Mucosa of stomach (tissue), 1 donor: ENCODE measurements around the gene OR13C9.
"Not testable (repeated sequence)": the region's sequence is repeated elsewhere in the genome, so short reads cannot be mapped to it uniquely, and the experiment has no call there.

Source experiments
- H3K27me3 ChIP-seq: one replicate; pipeline ENCODE4 v1.7.0; 2013; ENCODE audit warnings: mild to moderate bottlenecking, low read length; ENCODE audit not compliant: control insufficient read depth, insufficient read depth
- H3K36me3 ChIP-seq: one replicate; pipeline ENCODE4 v1.7.0; 2013; ENCODE audit warnings: low read length; ENCODE audit not compliant: control insufficient read depth, insufficient read depth
- H3K4me1 ChIP-seq: one replicate; pipeline ENCODE4 v1.7.0; 2013; ENCODE audit warnings: mild to moderate bottlenecking, low read length; ENCODE audit not compliant: control insufficient read depth, insufficient read depth
- H3K4me3 ChIP-seq: one replicate; pipeline ENCODE4 v1.7.0; 2013; ENCODE audit warnings: low read length
- H3K9ac ChIP-seq: one replicate; pipeline ENCODE4 v1.7.0; 2013; ENCODE audit warnings: mild to moderate bottlenecking, low read length, moderate library complexity
- H3K9me3 ChIP-seq: one replicate; pipeline ENCODE4 v1.7.0; 2013; ENCODE audit warnings: mild to moderate bottlenecking, low read length, moderate library complexity; ENCODE audit not compliant: control insufficient read depth
- donor health status: Pancreatic carcinoma.

OR13C9 gene, protein sequence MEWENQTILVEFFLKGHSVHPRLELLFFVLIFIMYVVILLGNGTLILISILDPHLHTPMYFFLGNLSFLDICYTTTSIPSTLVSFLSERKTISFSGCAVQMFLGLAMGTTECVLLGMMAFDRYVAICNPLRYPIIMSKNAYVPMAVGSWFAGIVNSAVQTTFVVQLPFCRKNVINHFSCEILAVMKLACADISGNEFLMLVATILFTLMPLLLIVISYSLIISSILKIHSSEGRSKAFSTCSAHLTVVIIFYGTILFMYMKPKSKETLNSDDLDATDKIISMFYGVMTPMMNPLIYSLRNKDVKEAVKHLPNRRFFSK

DNA sequence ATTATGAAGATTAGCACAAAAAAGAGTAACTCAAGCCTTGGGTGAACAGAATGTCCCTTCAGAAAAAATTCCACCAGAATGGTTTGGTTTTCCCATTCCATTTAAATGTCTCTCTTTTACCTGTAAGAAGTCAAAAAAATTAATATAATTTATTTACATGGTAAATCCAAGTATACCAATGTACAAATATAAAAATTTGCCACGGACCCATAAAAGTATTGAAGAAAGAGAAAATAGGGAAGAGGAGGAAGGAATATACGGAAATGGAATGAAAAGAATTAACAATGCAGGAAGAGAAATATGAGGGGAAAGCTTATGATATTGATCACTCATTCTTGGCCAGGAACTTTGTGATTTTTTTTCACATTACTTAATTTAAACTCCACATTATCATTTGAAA is at the start of gene OR13C9:
TSS of gene OR13C9 (minus strand) at position 101 of the 400 bp plus-strand sequence. CDS start at position 101, 0 bp downstream.
- Histone ChIP-seq H3K9me3 (no peaks in the 10 kb centered on the region), H3K9ac (no peak within 1 kb of the TSS), H3K36me3 (no peaks in the 10 kb centered on the region)

DNA sequence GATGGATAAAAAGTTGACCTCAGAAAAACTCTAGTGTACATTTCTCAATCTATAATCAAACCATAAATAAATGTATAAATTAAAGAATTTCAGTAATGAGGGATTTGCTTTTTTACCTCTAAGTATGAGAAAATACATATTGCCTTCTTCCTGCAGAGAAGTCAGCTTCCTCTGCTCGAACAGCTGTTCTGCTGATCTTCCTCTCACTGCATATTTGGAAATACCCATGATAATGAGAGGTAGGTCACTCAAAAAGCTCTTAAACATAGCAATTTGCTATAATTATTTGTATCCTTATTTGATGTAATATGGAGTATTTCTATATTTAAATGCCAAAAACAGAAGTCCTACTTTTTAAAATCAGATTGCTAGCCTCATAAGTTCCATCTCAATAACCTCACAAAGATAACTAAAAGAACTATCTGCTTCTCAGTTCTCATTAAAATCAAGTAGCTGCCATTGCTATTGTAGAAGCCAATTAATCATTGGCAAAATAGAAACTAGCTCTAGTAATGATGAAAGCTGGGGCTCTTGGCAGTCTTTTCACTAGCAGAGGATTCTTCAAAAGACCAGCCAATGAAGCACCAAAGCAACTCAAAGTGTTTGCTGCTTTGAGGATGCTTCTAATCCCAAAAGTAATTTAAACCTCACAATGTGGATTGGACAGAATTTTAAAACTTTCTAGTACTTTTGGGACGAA is 40.6 kb upstream of the OR13C9 start:
- H3K36me3 ChIP-seq: no peaks in the 10 kb centered on the region
- no peak overlapping the region for H3K9ac ChIP-seq
- H3K4me3 ChIP-seq: no peak overlapping the region
- H3K27me3 ChIP-seq: no peaks in the 10 kb centered on the region
- H3K9me3 ChIP-seq: no peaks in the 10 kb centered on the region
- H3K4me1 ChIP-seq: no peaks in the 10 kb centered on the region

More for the DNA sequence above, at the start of gene OR13C9:
- no peaks in the 10 kb centered on the region for H3K27me3 ChIP-seq
- H3K4me3 ChIP-seq: no peak within 1 kb of the TSS
- H3K4me1 ChIP-seq: no peaks in the 10 kb centered on the region

DNA sequence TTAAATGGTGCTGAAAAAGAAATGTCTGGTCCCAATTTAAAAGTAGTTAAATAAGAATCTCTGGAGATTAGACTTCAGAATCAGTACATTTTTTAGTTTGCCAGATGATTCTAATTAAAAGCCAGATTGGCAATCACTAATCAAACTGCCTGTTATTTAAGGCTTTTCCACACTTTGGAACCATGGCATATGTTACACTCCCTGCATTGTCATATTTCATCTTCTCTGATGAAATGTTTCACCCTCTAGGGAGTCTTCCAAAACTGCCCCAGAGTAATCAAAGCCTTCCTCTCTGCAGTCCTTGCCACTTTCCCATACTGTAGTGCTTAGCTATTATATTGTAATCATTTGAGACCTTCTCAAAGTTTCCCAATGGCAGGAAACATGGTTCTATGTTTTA is 17.5 kb upstream of the OR13C9 start:
- Histone ChIP-seq H3K9ac (no peak overlapping the region), H3K27me3 (no peaks in the 10 kb centered on the region), H3K4me3 (no peak overlapping the region), H3K36me3 (no peaks in the 10 kb centered on the region), H3K4me1 (no peaks in the 10 kb centered on the region), H3K9me3 (no peaks in the 10 kb centered on the region)

DNA sequence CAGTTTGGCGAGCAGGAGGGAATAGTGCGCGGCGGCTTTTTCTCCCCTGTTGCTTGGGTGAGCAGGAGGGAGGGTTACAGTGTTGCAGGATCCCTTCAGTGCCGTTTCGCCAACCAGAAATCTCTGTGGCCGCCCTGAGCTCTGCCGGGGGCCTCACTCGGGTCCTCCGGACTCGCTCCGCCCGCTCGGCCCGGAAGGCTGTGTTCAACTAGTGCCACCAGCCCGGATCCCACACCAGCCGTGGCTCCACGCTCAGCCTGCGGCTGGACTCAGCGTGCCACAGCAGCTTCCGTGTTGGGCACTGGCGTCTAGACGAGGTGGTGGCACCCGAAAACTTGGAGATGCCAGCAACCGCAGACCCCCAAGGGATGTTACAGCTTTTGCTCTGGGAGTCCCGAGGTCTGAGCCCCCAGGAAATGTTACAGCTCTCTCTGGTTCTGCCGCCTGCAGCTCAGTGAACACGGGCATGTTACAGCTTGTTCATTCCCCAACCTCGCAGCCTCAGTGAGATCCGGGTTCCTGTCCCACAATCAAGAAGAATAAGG is 16.0 kb upstream of the OR13C9 start:
- no peaks in the 10 kb centered on the region for H3K4me1 ChIP-seq
- H3K9me3 ChIP-seq: no peaks in the 10 kb centered on the region
- no peak overlapping the region for H3K4me3 ChIP-seq
- H3K27me3 ChIP-seq: no peaks in the 10 kb centered on the region
- no peak overlapping the region for H3K9ac ChIP-seq
- no peaks in the 10 kb centered on the region for H3K36me3 ChIP-seq

DNA sequence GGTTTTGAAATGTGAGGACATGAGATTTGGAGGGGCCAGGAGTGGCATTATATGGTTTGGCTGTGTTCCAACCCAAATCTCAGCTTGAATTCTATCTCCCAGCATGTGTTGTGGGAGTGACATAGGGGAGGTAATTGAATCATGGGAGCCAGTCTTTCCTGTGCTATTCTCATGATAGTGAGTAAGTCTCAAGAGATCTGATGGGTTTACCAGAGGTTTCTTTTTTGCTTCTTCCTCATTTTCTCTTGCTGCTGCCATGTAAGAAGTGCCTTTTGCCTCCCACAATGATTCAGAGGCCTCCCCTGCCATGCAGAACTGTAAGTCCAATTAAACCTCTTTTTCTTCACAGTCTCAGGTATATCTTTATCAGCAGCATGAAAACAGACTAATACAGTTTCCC is 8.0 kb upstream of the OR13C9 start:
- H3K4me3 ChIP-seq: not testable (repeated sequence)

DNA sequence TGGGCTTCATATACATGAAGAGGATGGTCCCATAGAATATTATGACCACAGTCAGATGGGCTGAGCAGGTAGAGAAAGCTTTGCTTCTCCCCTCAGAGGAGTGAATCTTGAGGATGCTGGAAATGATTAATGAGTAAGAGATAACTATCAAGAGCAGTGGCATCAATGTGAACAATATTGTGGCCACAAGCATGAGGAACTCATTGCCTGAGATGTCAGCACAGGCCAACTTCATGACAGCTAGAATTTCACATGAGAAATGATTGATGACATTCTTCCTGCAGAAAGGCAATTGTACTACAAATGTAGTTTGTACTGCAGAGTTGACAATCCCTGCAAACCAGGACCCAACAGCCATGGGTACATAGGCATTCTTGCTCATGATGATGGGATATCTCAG is 586 bp downstream of the OR13C9 start:
- Histone ChIP-seq H3K4me1 (no peaks in the 10 kb centered on the region), H3K9me3 (no peaks in the 10 kb centered on the region), H3K27me3 (no peaks in the 10 kb centered on the region), H3K36me3 (no peaks in the 10 kb centered on the region), H3K9ac (no peak overlapping the region), H3K4me3 (no peak overlapping the region)

More for the DNA sequence above, 8.0 kb upstream of the OR13C9 start:
- not testable (repeated sequence) for H3K36me3 ChIP-seq, H3K27me3 ChIP-seq, H3K9me3 ChIP-seq, H3K9ac ChIP-seq, H3K4me1 ChIP-seq

DNA sequence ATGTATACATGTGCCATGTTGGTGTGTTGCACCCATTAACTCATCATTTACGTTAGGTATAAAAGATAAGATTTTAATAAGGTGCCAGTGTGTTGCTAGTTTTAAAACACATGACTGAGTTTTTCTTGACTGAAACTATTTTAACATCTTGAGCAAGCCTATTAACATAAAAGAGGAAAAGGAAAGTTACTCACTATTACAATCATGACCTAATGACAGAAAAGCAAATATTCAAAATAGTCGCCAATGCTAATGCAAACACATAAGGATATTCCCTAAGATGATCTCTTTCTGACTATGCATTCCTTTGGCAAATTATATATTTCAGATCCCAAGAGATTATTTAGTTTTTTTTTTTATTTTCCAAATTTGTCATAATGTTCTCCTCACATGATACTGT is 6.8 kb downstream of the OR13C9 start:
- H3K4me3 ChIP-seq: no peak overlapping the region
- no peaks in the 10 kb centered on the region for H3K4me1 ChIP-seq
- no peak overlapping the region for H3K9ac ChIP-seq
- H3K9me3 ChIP-seq: no peaks in the 10 kb centered on the region
- no peaks in the 10 kb centered on the region for H3K36me3 ChIP-seq
- no peaks in the 10 kb centered on the region for H3K27me3 ChIP-seq

DNA sequence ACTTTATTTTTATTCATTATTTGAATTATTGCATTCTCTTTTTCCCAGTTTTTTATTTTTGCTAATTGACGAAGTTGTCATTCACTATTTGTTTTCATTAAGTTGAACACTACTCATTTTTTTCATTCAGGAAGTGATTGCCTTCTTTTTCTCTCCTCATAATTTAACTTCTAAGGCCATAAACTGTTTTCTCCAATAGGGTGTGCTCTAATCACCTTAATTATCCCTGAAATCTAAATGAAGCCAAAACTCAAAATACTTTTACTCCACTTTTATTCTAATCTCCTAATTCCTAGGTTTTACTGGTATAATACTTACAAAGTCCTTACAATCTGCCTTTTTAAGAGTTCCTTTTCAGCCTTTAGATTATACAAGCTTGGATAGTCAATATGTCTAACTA is 9.7 kb downstream of the OR13C9 start:
- H3K9ac ChIP-seq: no peak overlapping the region
- H3K36me3 ChIP-seq: no peaks in the 10 kb centered on the region
- H3K9me3 ChIP-seq: no peaks in the 10 kb centered on the region
- no peaks in the 10 kb centered on the region for H3K4me1 ChIP-seq
- H3K27me3 ChIP-seq: no peaks in the 10 kb centered on the region
- no peak overlapping the region for H3K4me3 ChIP-seq

DNA sequence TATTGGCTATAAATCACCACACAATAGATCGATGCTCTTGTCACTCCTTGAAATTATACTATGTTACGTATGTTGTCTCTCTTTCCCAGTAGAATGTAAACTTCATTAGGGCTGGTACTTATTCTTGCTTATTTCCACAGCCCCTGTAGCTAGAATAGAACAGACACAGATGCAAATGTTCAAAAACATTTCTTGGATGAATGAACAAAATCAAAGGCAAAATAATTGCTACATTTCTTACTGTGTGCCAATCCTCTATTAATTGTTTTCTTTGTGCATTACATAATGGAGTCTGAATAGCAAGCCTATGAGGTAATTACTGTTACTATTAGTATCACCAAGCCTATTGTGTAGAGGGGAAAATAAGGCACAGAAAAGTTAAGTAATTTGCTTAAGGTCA is 11.9 kb downstream of the OR13C9 start:
- no peaks in the 10 kb centered on the region for H3K9me3 ChIP-seq
- H3K4me1 ChIP-seq: no peaks in the 10 kb centered on the region
- H3K4me3 ChIP-seq: no peak overlapping the region
- no peak overlapping the region for H3K9ac ChIP-seq
- H3K36me3 ChIP-seq: no peaks in the 10 kb centered on the region
- H3K27me3 ChIP-seq: no peaks in the 10 kb centered on the region

DNA sequence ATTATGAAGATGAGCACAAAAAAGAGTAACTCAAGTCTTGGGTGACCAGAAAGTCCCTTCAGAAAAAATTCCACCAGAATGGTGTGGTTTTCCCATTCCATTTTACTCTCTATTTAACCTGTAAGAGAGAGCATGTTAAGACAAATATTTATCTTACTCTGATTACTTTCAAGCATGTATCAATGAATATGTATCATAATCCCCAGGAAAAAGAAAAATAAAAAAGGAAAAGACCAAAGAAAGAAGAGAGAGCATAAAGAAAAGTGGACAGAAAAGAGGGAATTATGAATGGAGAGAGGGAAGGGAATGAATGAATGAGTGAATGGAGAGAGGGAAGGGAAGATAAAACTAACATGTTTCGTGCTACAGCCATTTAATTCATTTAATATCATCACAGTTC is 12.5 kb downstream of the OR13C9 start, which contains the start of gene OR13C2:
TSS of gene OR13C2 (minus strand) at position 101 of the 400 bp plus-strand sequence. CDS start at position 101, 0 bp downstream.
- not testable (repeated sequence) for H3K4me1 ChIP-seq, H3K27me3 ChIP-seq, H3K9ac ChIP-seq, H3K4me3 ChIP-seq, H3K36me3 ChIP-seq, H3K9me3 ChIP-seq

DNA sequence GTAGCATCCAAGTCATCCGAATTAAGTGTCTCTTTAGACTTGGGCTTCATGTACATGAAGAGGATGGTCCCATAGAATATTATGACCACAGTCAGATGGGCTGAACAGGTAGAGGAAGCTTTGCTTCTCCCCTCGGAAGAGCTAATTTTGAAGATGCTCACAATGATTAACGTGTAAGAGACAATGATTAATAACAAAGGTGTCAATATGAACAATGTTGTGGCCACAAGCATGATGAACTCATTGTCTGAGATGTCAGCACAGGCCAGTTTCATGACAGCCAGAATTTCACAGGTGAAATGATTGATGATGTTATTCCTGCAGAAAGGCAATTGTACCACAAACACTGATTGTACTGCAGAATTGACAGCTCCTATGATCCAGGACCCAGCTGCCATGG is 13.2 kb downstream of the OR13C9 start:
- H3K9ac ChIP-seq: no peak overlapping the region
- no peaks in the 10 kb centered on the region for H3K36me3 ChIP-seq
- H3K4me1 ChIP-seq: no peaks in the 10 kb centered on the region
- no peaks in the 10 kb centered on the region for H3K9me3 ChIP-seq
- H3K27me3 ChIP-seq: no peaks in the 10 kb centered on the region
- no peak overlapping the region for H3K4me3 ChIP-seq

DNA sequence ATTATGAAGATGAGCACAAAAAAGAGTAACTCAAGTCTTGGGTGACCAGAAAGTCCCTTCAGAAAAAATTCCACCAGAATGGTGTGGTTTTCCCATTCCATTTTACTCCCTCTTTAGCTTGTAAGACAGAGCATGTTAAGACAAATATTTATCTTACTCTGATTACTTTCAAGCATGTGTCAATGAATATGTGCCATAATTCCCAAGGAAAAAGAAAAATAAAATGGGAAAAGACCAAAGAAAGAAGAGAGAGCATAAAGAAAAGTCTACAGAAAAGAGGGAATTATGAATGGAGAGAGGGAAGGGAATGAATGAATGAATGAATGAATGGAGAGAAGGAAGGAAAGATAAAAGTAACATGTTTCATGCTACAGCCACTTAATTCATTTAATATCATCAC is 18.7 kb downstream of the OR13C9 start, which contains the start of gene OR13C5:
TSS of gene OR13C5 (minus strand) at position 101 of the 400 bp plus-strand sequence. CDS start at position 101, 0 bp downstream.
- not testable (repeated sequence) for H3K9ac ChIP-seq, H3K27me3 ChIP-seq, H3K36me3 ChIP-seq, H3K9me3 ChIP-seq, H3K4me3 ChIP-seq, H3K4me1 ChIP-seq
